Measurements from ENCODE around the gene TSPAN3. TPM values are rescaled to one million over a fixed set of nuclear protein-coding genes. Genes with fewer than 3 reads are reported as not detected.

TSPAN3 gene
- total RNA-seq, 1 experiment from 2014 or later = 237 TPM

- H3K4me1 ChIP-seq = peaks cover 29% of the 10 kb centered on the region
- CTCF ChIA-PET = interaction anchor here (0.6 kb wide), 1 partner anchor 762 kb away, joined by 3 read pairs; the partner anchor contains the start of gene ISL2
- POLR2A ChIA-PET = no interaction called here
- no peaks in the 10 kb centered on the region for H3K36me3 ChIP-seq (ENCODE audit: control insufficient read depth, insufficient read depth, low read length)
- H3K36me3 Mint-ChIP-seq (ENCODE audit: insufficient read depth, unreplicated experiment) = no peaks in the 10 kb centered on the region
- H3K27me3 Mint-ChIP-seq (ENCODE audit: insufficient read depth, unreplicated experiment) = no peaks in the 10 kb centered on the region
- H3K4me3 ChIP-seq (ENCODE audit: low read depth, low read length) = no peak overlapping the region
- H3K27ac Mint-ChIP-seq (ENCODE audit: unreplicated experiment) = no peak overlapping the region
- no TSS peak for BruUV-seq (replicated peaks)
- H3K4me1 Mint-ChIP-seq (ENCODE audit: low read depth, unreplicated experiment) = peaks cover 15% of the 10 kb centered on the region
- H3K9me3 Mint-ChIP-seq (ENCODE audit: unreplicated experiment) = no peaks in the 10 kb centered on the region
- DNase-seq = no peak
- H3K27me3 ChIP-seq (replicated peaks; ENCODE audit: control insufficient read depth, insufficient read depth, low read length) = no peaks in the 10 kb centered on the region
- TF ChIP-seq CTCF (IDR thresholded peaks at IDR 0.05; ENCODE audit: insufficient read depth in 1 of 2, low read depth in 1 of 2, low read length in 1 of 2, severe bottlenecking in 1 of 2, unreplicated experiment in 1 of 2) = no peak
- intact Hi-C loops (cut with micrococcal nuclease; ENCODE audit: unreplicated experiment) = no loop called here
- H3K9me3 ChIP-seq = peaks cover 5% of the 10 kb centered on the region; the same call in 1 of the 2 replicates
- no peak overlapping the region for H3K4me3 Mint-ChIP-seq (ENCODE audit: unreplicated experiment)
Observed at GRCh38 chr15:77098572-77098971, 27.7 kb upstream of the TSPAN3 start.

GRCh38 chr15:77097921-77098320, 27.0 kb upstream of the TSPAN3 start:
- CTCF ChIA-PET = no interaction called here
- no TSS peak for BruUV-seq (replicated peaks)
- H3K4me1 ChIP-seq = peaks cover 23% of the 10 kb centered on the region
- H3K4me1 Mint-ChIP-seq (ENCODE audit: low read depth, unreplicated experiment) = peaks cover 15% of the 10 kb centered on the region
- DNase-seq = no peak
- TF ChIP-seq CTCF (IDR thresholded peaks at IDR 0.05; ENCODE audit: insufficient read depth in 1 of 2, low read depth in 1 of 2, low read length in 1 of 2, severe bottlenecking in 1 of 2, unreplicated experiment in 1 of 2) = no peak
- H3K4me3 Mint-ChIP-seq (ENCODE audit: unreplicated experiment) = no peak overlapping the region
- no peak overlapping the region for H3K4me3 ChIP-seq (ENCODE audit: low read depth, low read length)
- no peaks in the 10 kb centered on the region for H3K27me3 Mint-ChIP-seq (ENCODE audit: insufficient read depth, unreplicated experiment)
- intact Hi-C loops (cut with micrococcal nuclease; ENCODE audit: unreplicated experiment) = no loop called here
- POLR2A ChIA-PET = no interaction called here
- H3K9me3 ChIP-seq = peaks cover 5% of the 10 kb centered on the region; the same call in 1 of the 2 replicates
- H3K27me3 ChIP-seq (replicated peaks; ENCODE audit: control insufficient read depth, insufficient read depth, low read length) = no peaks in the 10 kb centered on the region
- H3K36me3 Mint-ChIP-seq (ENCODE audit: insufficient read depth, unreplicated experiment) = no peaks in the 10 kb centered on the region
- no peak overlapping the region for H3K27ac Mint-ChIP-seq (ENCODE audit: unreplicated experiment)
- H3K9me3 Mint-ChIP-seq (ENCODE audit: unreplicated experiment) = no peaks in the 10 kb centered on the region
- H3K36me3 ChIP-seq (ENCODE audit: control insufficient read depth, insufficient read depth, low read length) = no peaks in the 10 kb centered on the region

DNA sequence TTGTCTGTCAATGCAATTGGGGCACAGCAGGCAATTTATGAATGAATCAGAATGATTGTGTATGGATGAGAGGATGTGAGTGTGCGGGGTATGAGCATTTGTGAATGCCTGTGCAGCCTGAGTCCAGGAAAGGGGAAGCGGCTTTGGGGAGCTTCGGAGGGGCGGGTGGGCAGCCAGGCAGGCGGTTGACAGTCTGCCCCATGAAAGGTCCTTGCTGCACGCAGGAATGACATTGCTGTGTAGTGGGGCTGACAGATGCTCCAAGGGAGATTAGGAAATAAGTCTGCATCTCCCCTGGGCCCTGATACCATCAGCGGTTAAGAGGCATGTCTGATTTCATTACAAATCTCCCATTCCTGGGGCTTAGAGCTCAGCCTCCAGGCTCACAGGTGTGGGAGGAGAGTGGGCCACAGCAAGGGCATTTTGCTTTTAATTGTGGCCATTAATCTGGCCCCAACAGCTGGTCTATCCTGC, 26.4 kb upstream of the TSPAN3 start:
- Histone ChIP-seq H3K27me3 (replicated peaks; ENCODE audit: control insufficient read depth, insufficient read depth, low read length) (no peaks in the 10 kb centered on the region), H3K4me3 (ENCODE audit: low read depth, low read length) (no peak overlapping the region), H3K4me1 (peaks cover 17% of the 10 kb centered on the region), H3K9me3 (no peaks in the 10 kb centered on the region), H3K36me3 (ENCODE audit: control insufficient read depth, insufficient read depth, low read length) (no peaks in the 10 kb centered on the region)
- ChIA-PET CTCF (no interaction called here), POLR2A (no interaction called here)
- no peak overlapping the region for H3K4me3 Mint-ChIP-seq (ENCODE audit: unreplicated experiment)
- no TSS peak for BruUV-seq (replicated peaks)
- intact Hi-C loops (cut with micrococcal nuclease; ENCODE audit: unreplicated experiment) = no loop called here
- no peak overlapping the region for H3K27ac Mint-ChIP-seq (ENCODE audit: unreplicated experiment)
- H3K36me3 Mint-ChIP-seq (ENCODE audit: insufficient read depth, unreplicated experiment) = no peaks in the 10 kb centered on the region
- peaks cover 10% of the 10 kb centered on the region for H3K4me1 Mint-ChIP-seq (ENCODE audit: low read depth, unreplicated experiment)
- TF ChIP-seq CTCF (IDR thresholded peaks at IDR 0.05; ENCODE audit: insufficient read depth in 1 of 2, low read depth in 1 of 2, low read length in 1 of 2, severe bottlenecking in 1 of 2, unreplicated experiment in 1 of 2) = no peak
- no peaks in the 10 kb centered on the region for H3K27me3 Mint-ChIP-seq (ENCODE audit: insufficient read depth, unreplicated experiment)
- no peak for DNase-seq
- no peaks in the 10 kb centered on the region for H3K9me3 Mint-ChIP-seq (ENCODE audit: unreplicated experiment)

Data from Caco-2 (cell line).